ENCODE measurements around the gene USF2.

The USF2 gene

GRCh38 chr19:35314031-35314430, 45.3 kb downstream of the USF2 start:
- no peak overlapping the region for H3K27ac ChIP-seq
- no peak for DNase-seq (ENCODE audit: low read depth, low spot score)

- no peak overlapping the region for H3K27ac ChIP-seq
- no peak for DNase-seq (ENCODE audit: low read depth, low spot score)
Observed at GRCh38 chr19:35314858-35315470, 46.2 kb downstream of the USF2 start.

DNA sequence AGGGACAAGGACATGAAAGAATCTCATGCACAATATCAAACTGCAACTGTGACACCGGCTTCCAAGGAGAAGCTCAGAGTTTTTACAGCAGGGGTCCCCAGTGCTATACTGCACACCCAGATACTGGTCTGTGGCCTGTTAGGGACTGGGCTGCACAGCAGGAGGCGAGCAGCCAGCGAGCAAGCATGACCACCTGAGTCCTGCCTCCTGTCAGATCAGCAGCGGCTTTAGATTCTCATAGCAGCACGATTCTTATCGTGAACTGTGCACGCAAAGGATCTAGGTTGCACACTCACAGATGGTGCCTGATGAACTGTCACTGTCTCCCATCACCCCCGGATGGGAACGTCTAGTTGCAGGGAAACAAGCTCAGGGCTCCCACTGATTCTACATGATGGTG, 47.1 kb downstream of the USF2 start:
- no peak overlapping the region for H3K27ac ChIP-seq
- no peak for DNase-seq (ENCODE audit: low read depth, low spot score)

DNA sequence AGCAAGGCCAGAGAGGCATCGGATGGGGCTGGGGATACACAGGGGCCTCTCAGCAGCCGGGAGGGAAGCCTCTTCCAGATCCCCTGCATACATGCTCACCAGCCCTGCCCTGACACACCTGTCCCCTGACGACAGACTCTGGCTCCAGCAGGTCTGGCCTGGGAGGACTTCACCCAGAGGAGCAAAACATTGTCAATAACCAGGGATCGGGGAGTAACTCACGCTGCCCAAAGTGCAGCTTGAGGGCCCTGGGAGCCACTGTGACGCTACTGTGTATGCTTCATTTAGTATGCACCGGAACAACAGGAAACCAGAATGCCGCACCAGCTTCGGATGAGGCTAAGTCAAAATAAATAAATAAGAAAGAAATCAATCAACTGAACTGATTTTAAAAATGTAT, 47.8 kb downstream of the USF2 start:
- H3K27ac ChIP-seq, result no peak overlapping the region
- no peak for DNase-seq (ENCODE audit: low read depth, low spot score)

- no peak overlapping the region for H3K27ac ChIP-seq
- no peak for DNase-seq (ENCODE audit: low read depth, low spot score)
Observed at GRCh38 chr19:35317464-35318043, 48.8 kb downstream of the USF2 start.

- peak overlapping the region; percentile 68 for H3K27ac ChIP-seq
- DNase-seq (ENCODE audit: low read depth, low spot score), result peak; percentile 71
Observed at GRCh38 chr19:35318679-35319448, 50.1 kb downstream of the USF2 start.

DNA sequence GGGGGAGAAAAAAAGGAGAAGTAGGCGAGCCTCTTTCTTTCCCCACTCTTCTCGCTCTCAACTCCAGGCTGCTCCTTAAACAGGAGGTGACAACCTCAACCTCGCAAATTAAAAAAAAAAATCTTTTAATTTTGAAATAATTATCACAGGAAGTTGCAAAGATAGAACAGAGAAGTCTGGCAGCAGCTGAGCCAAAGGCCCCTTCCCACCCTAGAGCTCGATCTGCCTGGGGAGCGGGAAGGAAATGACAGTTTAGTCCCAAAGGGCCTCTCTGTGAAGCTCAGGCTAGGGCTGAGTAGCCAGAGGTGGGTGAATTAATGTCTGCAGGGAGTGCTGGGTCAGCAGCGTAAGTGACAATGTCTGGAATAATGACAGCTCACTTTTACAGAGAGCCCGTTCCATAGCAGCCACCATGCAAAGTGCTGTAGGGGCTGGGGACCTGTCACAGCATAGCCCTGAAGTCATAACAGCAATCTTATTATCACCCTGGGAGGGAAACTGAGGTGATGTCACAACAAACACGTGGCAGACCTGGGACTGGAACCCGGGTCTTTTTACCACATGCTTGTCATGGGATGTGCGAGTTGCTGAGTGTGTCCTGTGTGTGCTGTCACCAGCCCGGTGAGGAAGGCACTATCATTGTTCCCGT, 51.4 kb downstream of the USF2 start:
- no peak overlapping the region for H3K27ac ChIP-seq
- no peak for DNase-seq (ENCODE audit: low read depth, low spot score)

GRCh38 chr19:35321291-35321690, 52.5 kb downstream of the USF2 start:
- DNase-seq (ENCODE audit: low read depth, low spot score), result no peak
- H3K27ac ChIP-seq, result no peak overlapping the region

GRCh38 chr19:35322014-35322413, 53.3 kb downstream of the USF2 start:
- no peak for DNase-seq (ENCODE audit: low read depth, low spot score)

DNA sequence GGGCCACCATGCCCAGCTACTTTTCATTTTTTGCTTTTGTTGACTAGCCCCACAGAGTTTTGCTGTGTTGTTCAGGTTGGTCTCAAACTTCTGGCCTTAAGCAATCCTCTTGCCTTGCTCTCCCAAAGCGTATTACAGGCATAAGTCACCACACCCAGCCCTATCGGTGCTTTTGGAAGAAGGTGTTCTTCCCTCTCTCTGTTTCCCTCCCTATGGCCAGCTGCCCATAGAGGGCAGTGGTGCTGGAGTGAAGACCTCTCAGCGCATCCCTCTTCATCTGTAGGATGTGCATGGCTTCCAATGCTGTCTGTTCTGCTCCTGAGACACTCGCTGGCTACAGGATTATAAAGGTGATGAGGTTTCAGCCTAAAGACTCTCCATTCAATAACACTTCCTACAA, 58.9 kb downstream of the USF2 start:
- H3K27ac ChIP-seq, result no peak overlapping the region
- DNase-seq (ENCODE audit: low read depth, low spot score), result no peak

More at GRCh38 chr19:35322014-35322413, 53.3 kb downstream of the USF2 start:
- no peak overlapping the region for H3K27ac ChIP-seq

DNA sequence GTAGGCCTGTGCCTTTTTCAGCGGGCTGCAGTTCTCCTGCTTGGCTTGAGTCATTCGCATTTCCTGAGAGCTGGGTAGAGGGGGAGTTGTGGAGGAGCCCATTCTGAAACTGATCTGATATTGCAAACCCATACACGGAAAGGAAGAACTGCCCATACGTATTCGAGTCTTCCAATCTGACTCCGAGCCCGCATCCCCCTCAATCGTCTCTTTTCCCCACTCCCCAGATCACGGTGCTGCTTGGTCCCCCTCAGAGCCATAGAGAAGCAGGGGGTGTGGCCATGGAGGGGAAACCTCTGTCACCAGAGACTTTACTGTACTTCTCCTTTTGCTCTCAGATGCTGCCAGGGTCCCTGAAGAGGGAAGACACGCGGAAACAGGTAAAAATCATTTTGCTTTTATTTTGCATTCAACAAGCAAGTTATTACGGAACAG, 60.1 kb downstream of the USF2 start, which contains the start of gene CD22:
CD22 (plus strand) TSS at position 337 of the 435 bp plus-strand sequence. CDS start 2,854 bp downstream, outside the sequence.
- no peak within 1 kb of the TSS for H3K27ac ChIP-seq
- DNase-seq (ENCODE audit: low read depth, low spot score), result no peak

DNA sequence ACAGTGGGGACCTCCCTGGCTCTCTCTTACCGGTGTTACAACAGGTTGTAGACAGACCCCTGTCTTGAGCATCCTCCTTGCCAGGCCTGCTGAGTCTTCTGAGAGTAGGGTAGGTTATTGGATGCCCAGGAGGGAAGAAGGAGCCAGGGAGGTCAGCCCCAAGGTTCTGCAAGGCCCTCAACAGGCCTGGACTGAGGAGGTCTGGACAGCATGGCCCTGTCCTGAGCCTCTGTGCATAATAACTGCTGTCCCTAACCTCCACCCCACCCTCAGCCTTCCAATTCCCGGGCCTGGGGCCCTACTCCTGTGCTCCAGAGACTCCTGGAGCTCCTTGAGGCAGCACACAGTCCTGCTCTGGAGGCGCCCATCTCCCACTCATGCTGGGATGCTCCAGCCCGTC, 60.6 kb downstream of the USF2 start:
- no peak overlapping the region for H3K27ac ChIP-seq
- no peak for DNase-seq (ENCODE audit: low read depth, low spot score)
